ENCODE measurements around the gene CALCR. TPM values are rescaled to one million over a fixed set of nuclear protein-coding genes. Genes with fewer than 3 reads are reported as not detected.

The CALCR gene
- total RNA-seq, 3 donors from 2014 or later: 0.15 to 0.80 (median 0.66) TPM

GRCh38 chr7:93566876-93567275 lies 7.6 kb downstream of the CALCR start:
- intact Hi-C loops (cut with DNase I; ENCODE audit: low total_unique reads): no loop called here
- H3K27me3 ChIP-seq: no peaks in the 10 kb centered on the region
- no peak for DNase-seq (ENCODE audit: low spot score in 2 of 2)
- H3K27ac ChIP-seq: no peak overlapping the region
- H3K36me3 ChIP-seq: no peaks in the 10 kb centered on the region
- TF ChIP-seq POLR2AphosphoS5 (IDR thresholded peaks at IDR 0.05): no peak
- no peak for TF ChIP-seq POLR2A (IDR thresholded peaks at IDR 0.05)
- no peak for TF ChIP-seq CTCF (IDR thresholded peaks at IDR 0.05)
- no peaks in the 10 kb centered on the region for H3K9me3 ChIP-seq
- no peaks in the 10 kb centered on the region for H3K4me1 ChIP-seq
- no peak overlapping the region for H3K4me3 ChIP-seq

GRCh38 chr7:93563584-93563983 lies 10.9 kb downstream of the CALCR start:
- Histone ChIP-seq H3K27ac (no peak overlapping the region), H3K4me3 (no peak overlapping the region), H3K27me3 (no peaks in the 10 kb centered on the region), H3K36me3 (no peaks in the 10 kb centered on the region), H3K9me3 (no peaks in the 10 kb centered on the region), H3K4me1 (no peaks in the 10 kb centered on the region)
- DNase-seq (ENCODE audit: low spot score in 2 of 2): no peak
- TF ChIP-seq POLR2AphosphoS5 (IDR thresholded peaks at IDR 0.05) (no peak), POLR2A (IDR thresholded peaks at IDR 0.05) (no peak), CTCF (IDR thresholded peaks at IDR 0.05) (no peak)
- intact Hi-C loops (cut with DNase I; ENCODE audit: low total_unique reads): no loop called here

- TF ChIP-seq CTCF (IDR thresholded peaks at IDR 0.05) (no peak), POLR2AphosphoS5 (IDR thresholded peaks at IDR 0.05) (no peak), POLR2A (IDR thresholded peaks at IDR 0.05) (no peak)
- Histone ChIP-seq H3K27ac (no peak overlapping the region), H3K4me1 (no peaks in the 10 kb centered on the region), H3K36me3 (no peaks in the 10 kb centered on the region), H3K4me3 (no peak overlapping the region), H3K9me3 (no peaks in the 10 kb centered on the region), H3K27me3 (no peaks in the 10 kb centered on the region)
- no peak for DNase-seq (ENCODE audit: low spot score in 2 of 2)
- intact Hi-C loops (cut with DNase I; ENCODE audit: low total_unique reads): no loop called here
These were observed 11.6 kb downstream of the CALCR start for GRCh38 chr7:93562936-93563335.

GRCh38 chr7:93562106-93562505 lies 12.4 kb downstream of the CALCR start:
- TF ChIP-seq CTCF (IDR thresholded peaks at IDR 0.05) (no peak), POLR2AphosphoS5 (IDR thresholded peaks at IDR 0.05) (no peak), POLR2A (IDR thresholded peaks at IDR 0.05) (no peak)
- H3K4me3 ChIP-seq: no peak overlapping the region
- H3K9me3 ChIP-seq: no peaks in the 10 kb centered on the region
- H3K36me3 ChIP-seq: no peaks in the 10 kb centered on the region
- intact Hi-C loops (cut with DNase I; ENCODE audit: low total_unique reads): no loop called here
- H3K4me1 ChIP-seq: no peaks in the 10 kb centered on the region
- DNase-seq (ENCODE audit: low spot score in 2 of 2): no peak
- no peaks in the 10 kb centered on the region for H3K27me3 ChIP-seq
- H3K27ac ChIP-seq: no peak overlapping the region

- no peak overlapping the region for H3K4me3 ChIP-seq
- no peak overlapping the region for H3K27ac ChIP-seq
- no peaks in the 10 kb centered on the region for H3K9me3 ChIP-seq
- no peak for TF ChIP-seq CTCF (IDR thresholded peaks at IDR 0.05)
- no peak for TF ChIP-seq POLR2A (IDR thresholded peaks at IDR 0.05)
- no peak for TF ChIP-seq POLR2AphosphoS5 (IDR thresholded peaks at IDR 0.05)
- H3K4me1 ChIP-seq: no peaks in the 10 kb centered on the region
- intact Hi-C loops (cut with DNase I; ENCODE audit: low total_unique reads): no loop called here
- DNase-seq (ENCODE audit: low spot score in 2 of 2): no peak
- no peaks in the 10 kb centered on the region for H3K36me3 ChIP-seq
- H3K27me3 ChIP-seq: no peaks in the 10 kb centered on the region
These were observed 14.7 kb downstream of the CALCR start for GRCh38 chr7:93559639-93560491.

Measured in breast epithelium (tissue), 4 donors.